H1 (cell line): Measurements from ENCODE around the gene SOHLH2. TPM values are rescaled to one million over a fixed set of nuclear protein-coding genes. Genes with fewer than 3 reads are reported as not detected.

Experiments used
- CTCF ChIA-PET: fragments of 300-600 bp; sonication (Branson Sonifier 250); formaldehyde crosslinking; loops from one replicate; lab custom pipeline; 2021; ENCODE audit not compliant: partially characterized antibody; lab: Charles Lee
- POLR2A ChIA-PET: fragments of 300-600 bp; sonication (Branson Sonifier 250); formaldehyde crosslinking; loops from one replicate; lab custom pipeline; 2021; ENCODE audit warnings: inconsistent platforms; ENCODE audit not compliant: partially characterized antibody; lab: Charles Lee
- DNase-seq, 2 experiments: peaks; one replicate each; pipeline versions ENCODE4 v3.0.0 to v3.0.0-alpha.2; 2010 to 2022; ENCODE audit warnings: low spot score in 2 of 2, low read depth in 1 of 2, mixed read lengths in 1 of 2
- FAIRE-seq: peaks from 2 replicates; lab custom pipeline; 2011; peaks lifted over from hg19 to GRCh38; lab: Jason Lieb, UNC
- H2AFZ ChIP-seq: 2 replicates; pipeline ENCODE4 v1.8.1; 2012; ENCODE audit warnings: low read length, inconsistent platforms
- H2AK5ac ChIP-seq: 2 replicates; pipeline ENCODE4 v1.6.1; 2013; ENCODE audit warnings: low read depth, low read length
- H2BK120ac ChIP-seq: replicated peaks from 2 replicates; pipeline ENCODE3; 2013; ENCODE audit warnings: low read depth, low read length, inconsistent platforms
- H2BK12ac ChIP-seq: 2 replicates; pipeline ENCODE4 v1.6.1; 2013; ENCODE audit warnings: low read depth, low read length
- H2BK15ac ChIP-seq: 2 replicates; pipeline ENCODE4 v1.6.1; 2013; ENCODE audit warnings: low read length
- H2BK20ac ChIP-seq: 2 replicates; pipeline ENCODE4 v1.6.1; 2013; ENCODE audit warnings: low read length
- H2BK5ac ChIP-seq: 2 replicates; pipeline ENCODE4 v1.6.1; 2013; ENCODE audit warnings: low read depth, low read length
- H3K14ac ChIP-seq: 2 replicates; pipeline ENCODE4 v1.6.1; 2013; ENCODE audit warnings: inconsistent platforms; ENCODE audit not compliant: insufficient read length
- H3K18ac ChIP-seq: 2 replicates; pipeline ENCODE4 v1.6.1; 2013; ENCODE audit warnings: low read length; ENCODE audit errors: extremely low read depth
- H3K23ac ChIP-seq: 2 replicates; pipeline ENCODE4 v1.6.1; 2013; ENCODE audit warnings: inconsistent platforms; ENCODE audit not compliant: insufficient read length
- H3K23me2 ChIP-seq: 2 replicates; pipeline ENCODE4 v1.6.1; 2013; ENCODE audit warnings: low read depth, low read length
- H3K27ac ChIP-seq: 2 replicates; pipeline ENCODE4 v1.6.1; 2011; ENCODE audit warnings: low read depth, low read length, inconsistent platforms
- H3K27me3 ChIP-seq, 4 experiments: replicated peaks in 1 of 4; 1 replicate in 1 of 4; 2 replicates in 3 of 4; pipeline versions ENCODE4 v1.6.1 to v1.8.1; 2011 to 2013; ENCODE audit warnings: low read length in 3 of 4, mild to moderate bottlenecking in 3 of 4, inconsistent platforms in 2 of 4, mixed read lengths in 2 of 4, moderate library complexity in 1 of 4; ENCODE audit not compliant: control insufficient read depth in 3 of 4, insufficient read depth in 3 of 4; ENCODE audit errors: extremely low read depth in 1 of 4
- H3K36me3 ChIP-seq, 4 experiments: 2 replicates each; pipeline versions ENCODE4 v1.6.1 to v1.8.1; 2011 to 2013; ENCODE audit warnings: mild to moderate bottlenecking in 4 of 4, low read length in 3 of 4, moderate library complexity in 2 of 4, control low read depth in 1 of 4, inconsistent platforms in 1 of 4; ENCODE audit not compliant: insufficient read depth in 4 of 4, control insufficient read depth in 2 of 4
- H3K4ac ChIP-seq: replicated peaks from 2 replicates; pipeline ENCODE3; 2013; ENCODE audit warnings: low read length, low read depth, mixed read lengths, inconsistent platforms; ENCODE audit not compliant: insufficient read length
- H3K4me1 ChIP-seq, 4 experiments: replicated peaks in 1 of 4; 1 replicate in 1 of 4; 2 replicates in 3 of 4; pipeline versions ENCODE4 v1.6.1 to v1.8.1; 2011 to 2013; ENCODE audit warnings: low read length in 3 of 4, inconsistent platforms in 2 of 4, mixed read lengths in 1 of 4; ENCODE audit not compliant: insufficient read depth in 4 of 4, control insufficient read depth in 3 of 4
- H3K4me2 ChIP-seq, 2 experiments: 2 replicates each; pipeline versions ENCODE4 v1.6.1 to v1.8.1; 2011 to 2013; ENCODE audit warnings: low read depth in 2 of 2, low read length in 2 of 2, control low read depth in 1 of 2, inconsistent platforms in 1 of 2, mild to moderate bottlenecking in 1 of 2; ENCODE audit not compliant: insufficient read depth in 1 of 2
- H3K4me3 ChIP-seq, 4 experiments: fragments of 200-600, 300-600 bp in 1 of 4; sonication (generic), shearing (Covaris generic), sonication (Bioruptor Twin) in 1 of 4; 2 replicates each; pipeline versions ENCODE4 v1.5.1 to v1.8.1; 2011 to 2016; ENCODE audit warnings: low read length in 4 of 4, low read depth in 3 of 4, control low read depth in 2 of 4, inconsistent platforms in 2 of 4, mild to moderate bottlenecking in 2 of 4, mixed read lengths in 1 of 4, moderate library complexity in 1 of 4; ENCODE audit not compliant: insufficient read depth in 2 of 4; ENCODE audit errors: extremely low read depth in 1 of 4
- H3K56ac ChIP-seq: replicated peaks from 2 replicates; pipeline ENCODE3; 2013; ENCODE audit warnings: low read depth, mild to moderate bottlenecking, mixed read lengths, low read length, inconsistent platforms; ENCODE audit not compliant: insufficient read length
- H3K79me1 ChIP-seq: 2 replicates; pipeline ENCODE4 v1.6.1; 2013; ENCODE audit warnings: low read depth, low read length, control low read depth
- H3K79me2 ChIP-seq, 2 experiments: 2 replicates each; pipeline versions ENCODE4 v1.6.1 to v1.8.1; 2012 to 2013; ENCODE audit warnings: low read length in 2 of 2, mild to moderate bottlenecking in 2 of 2, inconsistent platforms in 1 of 2; ENCODE audit not compliant: insufficient read depth in 2 of 2, control insufficient read depth in 1 of 2
- H3K9ac ChIP-seq, 4 experiments: replicated peaks in 1 of 4; 1 replicate in 1 of 4; 2 replicates in 3 of 4; pipeline versions ENCODE4 v1.6.1 to v1.8.1; 2011 to 2013; ENCODE audit warnings: low read depth in 3 of 4, low read length in 3 of 4, control low read depth in 2 of 4, mild to moderate bottlenecking in 2 of 4, moderate library complexity in 2 of 4, inconsistent platforms in 1 of 4; ENCODE audit errors: extremely low read depth in 1 of 4
- H3K9me3 ChIP-seq, 2 experiments: 2 replicates each; pipeline versions ENCODE4 v1.6.1 to v1.8.1; 2012 to 2013; ENCODE audit warnings: mild to moderate bottlenecking in 2 of 2, moderate library complexity in 2 of 2, control low read depth in 1 of 2, inconsistent platforms in 1 of 2, low read depth in 1 of 2, low read length in 1 of 2, mixed read lengths in 1 of 2; ENCODE audit not compliant: insufficient read depth in 2 of 2
- H4K20me1 ChIP-seq, 2 experiments: replicated peaks in 1 of 2; 2 replicates each; pipeline versions ENCODE3 to v1.8.1; 2011 to 2013; ENCODE audit warnings: inconsistent platforms in 2 of 2, low read length in 2 of 2, mild to moderate bottlenecking in 1 of 2; ENCODE audit not compliant: insufficient read depth in 2 of 2, control insufficient read depth in 1 of 2
- H4K5ac ChIP-seq: 2 replicates; pipeline ENCODE4 v1.6.1; 2013; ENCODE audit warnings: low read length, low read depth, mixed read lengths, inconsistent platforms; ENCODE audit not compliant: insufficient read length
- H4K8ac ChIP-seq: 2 replicates; pipeline ENCODE4 v1.8.0; 2013; ENCODE audit warnings: mild to moderate bottlenecking, moderate library complexity, low read length, inconsistent platforms; ENCODE audit not compliant: insufficient read depth; ENCODE audit errors: extremely low read depth
- H4K91ac ChIP-seq: replicated peaks from 2 replicates; pipeline ENCODE3; 2013; ENCODE audit warnings: low read length, mixed read lengths, inconsistent platforms; ENCODE audit not compliant: insufficient read length
- BCL11A ChIP-seq, 2 experiments: IDR thresholded peaks; one replicate each; pipeline ENCODE4 v1.6.1; 2011; ENCODE audit warnings: low read depth in 2 of 2, low read length in 2 of 2, mild to moderate bottlenecking in 2 of 2
- CEBPB ChIP-seq: IDR thresholded peaks from 2 replicates; pipeline ENCODE4 v1.6.1; 2012; ENCODE audit warnings: low read depth, low read length
- CTBP2 ChIP-seq: IDR thresholded peaks from 2 replicates; pipeline ENCODE4 v1.7.0; 2011; ENCODE audit warnings: borderline replicate concordance, mild to moderate bottlenecking, moderate library complexity, mixed read lengths, low read length; ENCODE audit not compliant: insufficient read depth, insufficient read length
- HDAC2 ChIP-seq, 2 experiments: fragments of 300-600 bp in 1 of 2; sonication (generic) in 1 of 2; IDR thresholded peaks; 2 replicates each; pipeline ENCODE4 v1.6.1; 2011 to 2012; ENCODE audit warnings: low read depth in 2 of 2, low read length in 2 of 2, mild to moderate bottlenecking in 2 of 2, moderate library complexity in 2 of 2, borderline replicate concordance in 1 of 2, inconsistent platforms in 1 of 2
- HDAC6 ChIP-seq: IDR thresholded peaks from one replicate; pipeline ENCODE4 v1.7.1; 2012; ENCODE audit warnings: low read depth, mild to moderate bottlenecking, inconsistent platforms, low read length, moderate library complexity
- KDM1A ChIP-seq: fragments of 200-600, 300-600 bp; sonication (generic); IDR thresholded peaks from 2 replicates; pipeline ENCODE4 v1.7.1; 2016; ENCODE audit warnings: mild to moderate bottlenecking, low read length, borderline replicate concordance
- MAFK ChIP-seq: IDR thresholded peaks from 2 replicates; pipeline ENCODE4 v1.6.1; 2012; ENCODE audit warnings: low read depth, mild to moderate bottlenecking, improper control_type of control experiment, low read length
- MAX ChIP-seq: IDR thresholded peaks from 2 replicates; pipeline ENCODE4 v1.6.1; 2012; ENCODE audit warnings: inconsistent platforms
- POLR2A ChIP-seq, 2 experiments: IDR thresholded peaks; 1 replicate in 1 of 2; 2 replicates in 1 of 2; pipeline ENCODE4 v1.6.1; 2011; ENCODE audit warnings: low read depth in 2 of 2, low read length in 2 of 2, mild to moderate bottlenecking in 2 of 2; ENCODE audit errors: control extremely low read depth in 1 of 2
- RBBP5 ChIP-seq: IDR thresholded peaks from 2 replicates; pipeline ENCODE4 v1.7.1; 2012; ENCODE audit warnings: low read depth, mild to moderate bottlenecking, inconsistent platforms, low read length, moderate library complexity, borderline replicate concordance
- SIX5 ChIP-seq: IDR thresholded peaks from 2 replicates; pipeline ENCODE4 v1.6.1; 2011; ENCODE audit warnings: mild to moderate bottlenecking, low read depth, low read length
- SP1 ChIP-seq: IDR thresholded peaks from 2 replicates; pipeline ENCODE4 v1.6.1; 2011; ENCODE audit warnings: low read depth, low read length
- TAF7 ChIP-seq: optimal IDR thresholded peaks from 2 replicates; pipeline ENCODE3; 2011; ENCODE audit warnings: low read depth, mild to moderate bottlenecking, inconsistent platforms, low read length, moderate library complexity, borderline replicate concordance
- TCF12 ChIP-seq: IDR thresholded peaks from 2 replicates; pipeline ENCODE4 v1.6.1; 2011; ENCODE audit warnings: low read depth, mild to moderate bottlenecking, low read length
- ZNF274 ChIP-seq: IDR thresholded peaks from 2 replicates; pipeline ENCODE4 v1.7.0; 2012; ENCODE audit warnings: low read length, borderline replicate concordance; ENCODE audit errors: extremely low read depth
- WGBS, 2 experiments: shearing (Covaris generic) in 1 of 2; methylation state at CpG; one replicate each; pipeline versions ENCODE4 v1.1.6 to v1.1.7; 2013 to 2015; ENCODE audit warnings: low lambda C conversion rate in 2 of 2, mixed read lengths in 2 of 2, inconsistent platforms in 1 of 2, low coverage in 1 of 2, missing lambda C conversion rate in 1 of 2; ENCODE audit not compliant: insufficient replicate concordance in 2 of 2, insufficient coverage in 1 of 2, insufficient read length in 1 of 2; ENCODE audit errors: extremely low coverage in 1 of 2, missing lambda C conversion rate in 1 of 2; 5-methylcytosine and 5-hydroxymethylcytosine counted together
- polyA plus RNA-seq, 7 experiments: library from polyadenylated mRNA; depleted of rRNA in 3 of 7; stranded (reverse) in 5 of 7; unstranded in 2 of 7; fragments of >200 nt in 5 of 7; fragments of 200-250 nt in 2 of 7; gene quantifications; 1 replicate in 5 of 7; 2 replicates in 1 of 7; 4 replicates in 1 of 7; pipeline versions ENCODE4 v1.2.1 to v1.2.3, GENCODE V29; 2011 to 2013; ENCODE audit warnings: missing spikeins in 2 of 7, mixed read lengths in 2 of 7
- total RNA-seq: library from RNA; stranded (reverse); fragmentation: NEBNext Ultra II Directional; extraction: Animal tissue kit (Norgen Biotek cat#: 25700); gene quantifications from 2 replicates; pipeline ENCODE4 v1.2.1, GENCODE V29; 2021

SOHLH2 gene
- total and polyA plus RNA-seq, 2 of the 8 experiments (the other 6 are each of a cell fraction or from before 2014, with no cell fraction given), result 6.8 to 10.3 TPM

DNA sequence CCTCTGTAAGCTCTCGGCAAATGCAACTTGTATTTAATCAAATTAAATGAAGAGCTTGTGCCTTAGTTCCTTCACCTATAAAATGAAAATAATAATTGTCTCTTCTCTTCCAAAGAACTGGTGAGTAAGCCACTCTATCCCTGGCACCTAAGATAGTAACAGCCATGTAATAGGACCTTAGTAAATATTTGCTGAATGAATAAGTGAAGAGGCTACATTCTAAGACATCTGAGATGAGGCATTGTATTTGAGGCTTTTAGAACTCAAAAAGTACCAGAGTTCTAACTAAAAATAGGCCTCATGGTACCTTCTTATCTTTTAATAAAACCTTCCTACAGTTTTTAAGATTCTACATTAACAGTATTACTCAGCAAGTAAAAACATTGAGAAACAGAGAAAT is 65.9 kb downstream of the SOHLH2 start:
- Histone ChIP-seq H3K27me3 (no peaks in the 10 kb centered on the region; a peak in 1 of 7 replicates), H4K91ac (no peak overlapping the region), H2BK120ac (no peak overlapping the region), H4K8ac (no peak overlapping the region), H3K23ac (no peak overlapping the region), H3K14ac (no peak overlapping the region), H3K4me3 (no peak overlapping the region), H3K9me3 (0 out of 4 replicates have a peak, but pooled peaks cover 0 to 2% of the 10 kb centered on the region in 2 experiments), H2BK20ac (no peak overlapping the region), H3K56ac (no peak overlapping the region), H2AK5ac (no peak overlapping the region), H3K4me1 (no peaks in the 10 kb centered on the region), H2BK5ac (no peak overlapping the region), H3K9ac (no peak overlapping the region), H3K4ac (no peak overlapping the region), H3K79me2 (no peaks in the 10 kb centered on the region), H2BK15ac (no peak overlapping the region), H3K23me2 (no peaks in the 10 kb centered on the region; the same call in 1 of the 2 replicates), H3K36me3 (no peaks in the 10 kb centered on the region), H2BK12ac (no peak overlapping the region), H3K4me2 (no peak overlapping the region), H3K18ac (no peak overlapping the region), H3K27ac (no peak overlapping the region), H2AFZ (no peak overlapping the region), H4K5ac (no peak overlapping the region), H3K79me1 (no peaks in the 10 kb centered on the region), H4K20me1 (no peaks in the 10 kb centered on the region)
- WGBS, 2 experiments, result 82% methylated on average over 1 of the region's 1 CpG; no CpG with 5 or more reads in 1 of the 2 experiments
- POLR2A ChIA-PET, result no interaction called here
- no peak for DNase-seq
- no peak for FAIRE-seq
- CTCF ChIA-PET, result no interaction called here
- TF ChIP-seq MAFK, result no peak
- TF ChIP-seq RBBP5, result no peak
- TF ChIP-seq SIX5, result no peak
- no peak for TF ChIP-seq MAX
- TF ChIP-seq POLR2A (IDR thresholded peaks at IDR 0.05; ENCODE audit: control extremely low read depth in 1 of 2, low read depth in 2 of 2, low read length in 2 of 2), result no peak
- TF ChIP-seq CTBP2, result no peak
- TF ChIP-seq CEBPB, result no peak
- TF ChIP-seq ZNF274, result no peak
- no peak for TF ChIP-seq TAF7
- TF ChIP-seq HDAC2 (IDR thresholded peaks at IDR 0.05; ENCODE audit: borderline replicate concordance in 1 of 2, low read depth in 2 of 2, low read length in 2 of 2), result no peak
- no peak for TF ChIP-seq KDM1A
- TF ChIP-seq HDAC6, result no peak
- TF ChIP-seq TCF12, result no peak
- TF ChIP-seq BCL11A (IDR thresholded peaks at IDR 0.05; ENCODE audit: low read depth in 2 of 2, low read length in 2 of 2), result no peak
- no peak for TF ChIP-seq SP1
